ENCODE data around the gene SLC22A16.

DNA sequence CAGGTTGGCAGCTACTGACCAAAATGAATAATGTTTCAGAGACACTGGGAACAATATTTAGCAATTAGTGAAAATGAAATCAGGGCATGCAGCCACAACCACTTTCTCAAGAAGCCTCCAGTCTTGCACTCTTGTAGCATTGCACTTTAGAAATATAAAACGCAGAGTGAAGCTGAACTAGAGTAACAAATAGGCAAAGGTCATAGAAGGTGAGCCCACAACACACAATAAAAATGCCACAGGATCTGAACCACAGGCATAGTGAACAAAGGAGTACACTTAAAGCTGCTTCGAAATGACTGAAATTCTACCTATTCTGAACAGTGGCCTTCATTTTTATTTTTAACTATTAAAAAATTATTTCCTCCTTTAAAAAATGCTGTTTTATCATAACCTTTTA, 86.0 kb downstream of the SLC22A16 start:
- no peak for TF ChIP-seq EZH2 (IDR thresholded peaks at IDR 0.05; ENCODE audit: borderline replicate concordance, insufficient read depth, low read depth, low read length, poor library complexity, severe bottlenecking)
- TF ChIP-seq, protein P1, sequence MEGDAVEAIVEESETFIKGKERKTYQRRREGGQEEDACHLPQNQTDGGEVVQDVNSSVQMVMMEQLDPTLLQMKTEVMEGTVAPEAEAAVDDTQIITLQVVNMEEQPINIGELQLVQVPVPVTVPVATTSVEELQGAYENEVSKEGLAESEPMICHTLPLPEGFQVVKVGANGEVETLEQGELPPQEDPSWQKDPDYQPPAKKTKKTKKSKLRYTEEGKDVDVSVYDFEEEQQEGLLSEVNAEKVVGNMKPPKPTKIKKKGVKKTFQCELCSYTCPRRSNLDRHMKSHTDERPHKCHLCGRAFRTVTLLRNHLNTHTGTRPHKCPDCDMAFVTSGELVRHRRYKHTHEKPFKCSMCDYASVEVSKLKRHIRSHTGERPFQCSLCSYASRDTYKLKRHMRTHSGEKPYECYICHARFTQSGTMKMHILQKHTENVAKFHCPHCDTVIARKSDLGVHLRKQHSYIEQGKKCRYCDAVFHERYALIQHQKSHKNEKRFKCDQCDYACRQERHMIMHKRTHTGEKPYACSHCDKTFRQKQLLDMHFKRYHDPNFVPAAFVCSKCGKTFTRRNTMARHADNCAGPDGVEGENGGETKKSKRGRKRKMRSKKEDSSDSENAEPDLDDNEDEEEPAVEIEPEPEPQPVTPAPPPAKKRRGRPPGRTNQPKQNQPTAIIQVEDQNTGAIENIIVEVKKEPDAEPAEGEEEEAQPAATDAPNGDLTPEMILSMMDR (IDR thresholded peaks at IDR 0.05) = no peak

Measured in B cell (primary cell).